ENCODE results near the gene ARRDC5. TPM values are rescaled to one million over a fixed set of nuclear protein-coding genes. Genes with fewer than 3 reads are reported as not detected.
A peak's percentile ranks its signal among the peaks of the same experiment; 100 is the strongest.
"Not testable (repeated sequence)": the region's sequence is repeated elsewhere in the genome, so short reads cannot be mapped to it uniquely, and the experiment has no call there.

ARRDC5 gene
- total RNA-seq, 1 donor from 2014 or later = 0.67 TPM

GRCh38 chr19:4870025-4870700, 32.5 kb downstream of the ARRDC5 start:
- DNase-seq (ENCODE audit: low spot score) = no peak

GRCh38 chr19:4868286-4868834, 34.3 kb downstream of the ARRDC5 start:
- DNase-seq (ENCODE audit: low spot score) = no peak

DNA sequence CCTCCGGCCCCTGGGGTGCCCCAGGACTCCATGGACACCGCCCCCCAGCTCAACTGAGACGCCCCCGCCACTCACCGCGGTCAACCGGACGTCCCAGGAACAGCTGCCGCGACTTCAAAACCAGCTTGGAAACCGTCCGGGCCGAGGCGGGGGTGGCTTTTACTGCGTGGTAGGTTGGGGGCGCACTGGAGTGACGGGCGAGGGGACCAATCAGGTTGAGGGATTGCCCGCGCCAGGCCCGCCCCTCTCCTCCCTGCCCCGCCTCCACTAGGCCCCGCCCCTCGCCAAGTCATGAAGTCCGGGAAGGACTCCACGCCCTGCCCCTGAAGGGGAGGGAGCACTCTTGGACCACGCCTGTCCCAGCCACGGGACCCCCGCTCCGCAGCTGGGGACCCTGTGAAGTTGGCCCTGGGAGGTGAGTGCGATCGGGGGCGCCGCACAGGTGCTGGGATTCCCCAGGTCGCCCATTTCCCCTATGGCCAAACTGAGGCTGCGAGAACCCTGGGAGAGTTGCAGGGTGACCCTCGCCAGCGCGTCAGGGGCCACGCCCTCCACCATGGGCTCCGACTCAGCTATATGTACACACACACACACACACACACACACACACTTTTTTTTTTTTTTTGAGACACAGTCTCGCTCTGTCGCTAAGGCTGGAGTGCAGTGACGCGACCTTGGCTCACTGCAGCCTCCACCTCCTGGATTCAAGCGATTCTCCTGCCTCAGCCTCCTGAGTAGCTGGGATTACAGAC, 35.0 kb downstream of the ARRDC5 start, which contains the start of gene PLIN3:
PLIN3 (minus strand) TSS at position 134 of the 752 bp plus-strand sequence. CDS start 6,273 bp downstream, outside the sequence.
- peak; percentile 100 for DNase-seq (ENCODE audit: low spot score)

GRCh38 chr19:4866595-4867424, 35.9 kb downstream of the ARRDC5 start:
- no peak for DNase-seq (ENCODE audit: low spot score)

DNA sequence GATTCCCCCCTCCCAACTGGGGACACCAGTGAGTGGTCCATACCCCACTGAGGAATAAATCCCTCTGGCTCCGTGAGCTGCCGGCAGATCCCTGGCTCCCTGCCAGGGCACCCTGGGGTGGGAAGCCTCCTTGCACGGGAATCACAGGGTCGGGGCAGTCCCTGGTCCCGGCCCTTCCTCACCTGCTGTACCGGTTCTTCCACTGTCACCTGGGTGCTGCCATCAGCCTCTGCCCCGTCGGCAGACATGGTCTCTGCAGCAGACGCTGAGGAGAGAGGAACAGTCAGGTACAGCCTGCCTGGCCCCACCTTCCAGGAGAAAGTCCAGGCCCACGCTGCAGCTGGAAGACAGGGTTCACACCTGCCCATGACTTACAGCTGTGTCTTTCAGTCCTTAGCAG, 41.5 kb downstream of the ARRDC5 start:
- no peak for DNase-seq (ENCODE audit: low spot score)

- no peak for DNase-seq (ENCODE audit: low spot score)
Measured at GRCh38 chr19:4859697-4860096, 43.0 kb downstream of the ARRDC5 start.

- DNase-seq (ENCODE audit: low spot score) = not testable (repeated sequence)
Measured at GRCh38 chr19:4856468-4856867, 46.2 kb downstream of the ARRDC5 start.

GRCh38 chr19:4853506-4853905, 49.2 kb downstream of the ARRDC5 start:
- not testable (repeated sequence) for DNase-seq (ENCODE audit: low spot score)

- no peak for DNase-seq (ENCODE audit: low spot score)
Measured at GRCh38 chr19:4852484-4852883, 50.2 kb downstream of the ARRDC5 start.

DNA sequence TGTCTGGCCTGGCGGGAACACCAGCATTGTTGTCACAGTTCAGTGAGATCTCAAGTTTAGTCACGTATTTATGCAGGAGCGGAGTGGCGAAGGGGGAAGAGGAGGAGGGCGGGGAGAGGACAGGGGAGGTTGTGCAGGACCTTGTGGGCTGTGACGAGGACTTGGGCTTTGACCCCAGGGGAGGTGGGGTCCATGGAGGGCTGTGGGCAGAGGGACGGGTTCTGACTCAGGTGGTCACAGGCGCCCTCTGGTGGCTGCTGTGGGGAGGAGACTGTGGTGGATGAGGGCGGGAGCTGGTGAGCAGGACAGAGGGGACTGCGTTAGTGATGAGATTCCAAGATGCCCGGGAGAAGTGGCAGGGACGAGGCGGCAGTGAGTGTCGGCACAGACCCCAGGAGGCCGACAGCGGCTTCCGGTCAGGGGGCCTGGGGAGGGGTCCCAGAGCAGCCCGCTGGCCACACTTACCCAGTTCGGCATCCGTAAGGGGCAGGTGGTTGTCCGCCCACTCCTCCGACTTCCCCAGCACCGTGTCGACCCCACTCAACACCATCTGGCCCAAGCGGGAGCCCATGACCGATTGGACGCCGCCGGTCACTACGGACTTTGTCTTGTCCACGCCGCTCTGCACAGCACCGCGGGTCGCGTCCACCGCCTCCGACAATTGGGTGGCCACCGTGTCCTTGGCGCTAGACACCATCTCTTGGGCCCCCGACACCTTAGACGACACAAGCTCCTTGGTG, 51.0 kb downstream of the ARRDC5 start:
- no peak for DNase-seq (ENCODE audit: low spot score)

DNA sequence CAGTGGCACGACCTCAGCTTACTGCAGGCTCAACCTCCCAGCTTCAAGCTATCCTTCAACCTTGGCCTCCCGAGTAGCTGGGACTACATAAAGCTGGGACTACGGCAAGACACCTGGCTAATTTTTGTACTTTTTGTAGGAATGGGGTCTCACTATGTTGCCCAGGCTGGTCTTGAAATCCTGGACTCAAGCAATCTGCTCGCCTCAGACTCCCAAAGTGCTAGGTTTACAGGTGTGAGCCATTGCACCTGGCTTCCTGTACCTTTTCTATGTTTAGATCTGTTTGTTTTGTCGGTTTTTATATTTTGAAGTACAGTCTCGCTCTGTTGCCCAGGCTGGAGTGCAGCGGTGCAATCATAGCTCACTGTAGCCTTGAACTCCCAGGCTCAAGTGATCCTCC, 53.7 kb downstream of the ARRDC5 start:
- DNase-seq (ENCODE audit: low spot score) = no peak

DNA sequence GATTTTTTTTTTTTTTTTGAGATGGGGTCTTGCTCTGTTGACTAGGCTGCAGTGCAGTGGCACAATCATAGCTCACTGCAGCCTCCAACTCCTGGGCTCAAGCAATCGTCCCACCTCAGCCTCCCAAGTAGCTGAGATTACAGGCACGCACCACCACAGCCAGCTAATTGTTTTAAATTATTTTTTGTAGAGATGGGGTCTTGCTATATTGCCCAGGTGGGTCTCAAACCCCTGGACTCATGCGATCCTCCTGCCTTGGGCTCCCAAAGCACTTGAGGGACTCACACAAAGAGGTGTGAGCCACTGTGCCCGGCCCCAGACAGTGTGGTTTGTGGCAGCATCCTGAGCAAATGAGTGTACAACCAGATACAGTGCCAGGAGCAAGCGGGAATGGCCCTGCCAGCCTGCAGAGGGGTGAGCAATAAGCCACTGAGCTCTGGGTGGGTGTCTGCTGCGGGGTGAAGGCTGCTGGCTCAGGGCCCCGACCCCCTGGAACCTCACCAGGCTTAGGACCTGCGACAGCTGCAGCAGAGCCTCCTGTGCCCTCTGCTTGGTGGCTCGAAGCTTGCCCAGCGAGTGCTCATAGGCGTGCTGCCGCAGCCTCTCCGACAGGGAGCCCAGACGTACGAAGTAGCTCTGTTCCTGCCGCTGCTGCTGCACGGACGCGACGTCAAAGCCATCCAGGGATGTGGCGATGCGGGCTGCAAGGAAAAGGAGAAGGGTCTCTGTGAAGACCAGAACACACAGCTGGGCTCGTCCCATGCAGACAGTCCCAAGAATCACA, 55.3 kb downstream of the ARRDC5 start:
- DNase-seq (ENCODE audit: low spot score) = no peak

DNA sequence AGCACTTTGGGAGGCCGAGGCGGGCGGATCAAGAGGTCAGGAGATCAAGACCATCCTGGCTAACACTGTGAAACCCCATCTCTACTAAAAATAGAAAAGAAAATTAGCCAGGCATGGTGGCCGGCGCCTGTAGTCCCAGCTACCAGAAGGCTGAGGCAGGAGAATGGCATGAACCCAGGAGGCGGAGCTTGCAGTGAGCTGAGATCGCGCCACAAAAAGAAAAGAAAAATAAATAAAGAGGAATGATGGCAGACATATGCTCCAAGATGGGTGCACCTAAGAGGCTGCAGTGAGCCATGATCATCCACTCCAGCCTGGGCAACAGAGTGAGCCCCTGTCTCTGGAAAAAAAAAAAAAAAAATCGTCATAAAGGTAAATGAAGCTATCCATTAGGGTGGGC, 56.7 kb downstream of the ARRDC5 start:
- DNase-seq (ENCODE audit: low spot score) = not testable (repeated sequence)

DNA sequence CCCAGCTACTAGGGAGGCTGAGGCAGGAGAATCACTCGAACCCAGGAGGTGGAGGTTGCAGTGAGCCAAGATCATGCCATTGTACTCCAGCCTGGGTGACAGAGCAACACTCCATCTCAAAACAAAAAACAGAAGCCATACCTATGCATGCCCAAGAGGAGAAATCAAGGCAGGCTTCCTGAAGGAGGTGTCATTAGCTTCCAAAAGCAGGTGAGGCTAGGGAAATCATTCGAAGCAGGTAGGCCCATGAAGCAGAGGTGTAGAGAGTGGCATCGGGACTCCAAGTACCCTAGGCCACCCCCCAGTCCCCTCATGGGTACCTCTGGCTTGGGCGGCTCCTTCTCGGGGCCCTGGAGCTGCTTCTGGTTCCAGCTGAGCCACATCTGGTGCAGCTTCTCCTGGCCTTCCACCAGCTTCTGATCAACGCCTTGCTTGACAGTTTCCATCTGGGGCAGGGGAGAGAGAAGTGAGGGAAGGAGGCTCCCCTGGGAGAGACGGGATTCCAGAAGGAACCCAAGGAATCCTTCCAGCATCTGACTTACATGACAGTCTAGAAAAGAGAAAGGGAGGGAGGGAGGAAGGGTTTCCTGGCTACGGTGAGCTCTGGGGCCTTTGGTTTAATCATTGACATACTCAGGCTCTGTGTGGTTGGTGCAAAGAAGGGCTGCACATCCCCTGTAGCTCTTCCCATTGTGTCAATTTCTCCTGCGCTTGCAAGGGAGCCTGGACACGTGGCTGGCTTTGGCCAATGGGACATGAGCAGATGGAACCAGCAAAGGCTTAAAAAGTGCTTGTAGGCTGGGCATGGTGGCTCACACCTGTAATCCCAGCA, 58.1 kb downstream of the ARRDC5 start:
- no peak for DNase-seq (ENCODE audit: low spot score)

DNA sequence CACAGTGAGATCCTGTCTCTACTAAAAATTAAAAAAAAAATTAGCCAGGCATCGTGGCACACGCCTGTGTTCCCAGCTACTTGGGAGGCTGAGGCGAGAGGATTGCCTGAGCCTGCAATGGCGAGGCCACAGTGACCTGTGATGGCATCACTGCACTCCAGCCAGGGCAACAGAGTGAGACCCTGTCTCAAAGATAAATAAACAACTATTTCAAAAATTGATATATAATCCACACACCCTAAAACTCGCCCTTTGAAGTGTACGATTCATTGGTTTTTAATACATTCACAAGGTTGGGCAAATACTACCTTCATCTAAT, 59.1 kb downstream of the ARRDC5 start:
- no peak for DNase-seq (ENCODE audit: low spot score)
